NK-92 (cell line): ENCODE measurements around the gene THBS3.
"Not testable (repeated sequence)": the region's sequence is repeated elsewhere in the genome, so short reads cannot be mapped to it uniquely, and the experiment has no call there.

Source experiments
- DNase-seq: peaks from one replicate; lab custom pipeline; 2025; ENCODE audit not compliant: unreplicated experiment; lab: John Stamatoyannopoulos, UW

THBS3 gene

GRCh38 chr1:155191904-155192303, 15.8 kb downstream of the THBS3 start:
- no peak for DNase-seq

- not testable (repeated sequence) for DNase-seq
Measured at GRCh38 chr1:155189926-155190325, 17.8 kb downstream of the THBS3 start.

GRCh38 chr1:155188268-155188667, 19.4 kb downstream of the THBS3 start:
- no peak for DNase-seq

- no peak for DNase-seq
Measured at GRCh38 chr1:155187456-155187891, 20.2 kb downstream of the THBS3 start.

- no peak for DNase-seq
Measured at GRCh38 chr1:155186794-155187455, 20.8 kb downstream of the THBS3 start.

GRCh38 chr1:155186067-155186793, 21.5 kb downstream of the THBS3 start:
- no peak for DNase-seq

- DNase-seq, result no peak
Measured at GRCh38 chr1:155185783-155186066, 22.0 kb downstream of the THBS3 start.

GRCh38 chr1:155184835-155185782, 22.6 kb downstream of the THBS3 start:
- DNase-seq, result no peak

- no peak for DNase-seq
Measured at GRCh38 chr1:155184351-155184811, 23.3 kb downstream of the THBS3 start.

GRCh38 chr1:155183775-155184221, 23.9 kb downstream of the THBS3 start:
- DNase-seq, result no peak

GRCh38 chr1:155182052-155182550, 25.6 kb downstream of the THBS3 start:
- no peak for DNase-seq

- no peak for DNase-seq
Measured at GRCh38 chr1:155181371-155182051, 26.2 kb downstream of the THBS3 start.

GRCh38 chr1:155179112-155180031, 28.3 kb downstream of the THBS3 start:
- no peak for DNase-seq

GRCh38 chr1:155178441-155179111, 29.1 kb downstream of the THBS3 start:
- DNase-seq, result no peak

- no peak for DNase-seq
Measured at GRCh38 chr1:155177918-155178281, 29.8 kb downstream of the THBS3 start.

- DNase-seq, result no peak
Measured at GRCh38 chr1:155177192-155177917, 30.3 kb downstream of the THBS3 start.

GRCh38 chr1:155176544-155177071, 31.1 kb downstream of the THBS3 start:
- DNase-seq, result peak; percentile 13

- DNase-seq, result no peak
Measured at GRCh38 chr1:155175927-155176371, 31.7 kb downstream of the THBS3 start.
